ENCODE measurements around the gene FANK1. TPM values are rescaled to one million over a fixed set of nuclear protein-coding genes. Genes with fewer than 3 reads are reported as not detected.
A peak's percentile ranks its signal among the peaks of the same experiment; 100 is the strongest.

Gene FANK1
- polyA plus RNA-seq, 4 donors, result 1.5 to 4.0 (median 2.8) TPM

- Histone ChIP-seq H3K9me3 (ENCODE audit: control insufficient read depth in 2 of 2, insufficient read depth in 1 of 2, low read depth in 1 of 2, low read length in 1 of 2) (no peaks in the 10 kb centered on the region), H3K27ac (ENCODE audit: low read depth in 1 of 3, low read length in 2 of 3) (no peak overlapping the region), H3K4me1 (ENCODE audit: control insufficient read depth in 3 of 3, insufficient read depth in 2 of 3, low read depth in 1 of 3, low read length in 2 of 3) (no peaks in the 10 kb centered on the region), H3K36me3 (ENCODE audit: control insufficient read depth in 3 of 3, insufficient read depth in 2 of 3, low read depth in 1 of 3, low read length in 3 of 3) (peaks cover 2 to 17% (median 8%) of the 10 kb centered on the region in 3 donors), H3K4me3 (ENCODE audit: low read depth in 1 of 3, low read length in 3 of 3) (no peak overlapping the region), H3K27me3 (ENCODE audit: control insufficient read depth in 3 of 3, insufficient read depth in 3 of 3, low read length in 3 of 3) (no peaks in the 10 kb centered on the region)
- DNase-seq (no peak), FAIRE-seq (no peak)
- 63 to 88% (median 69%) methylated on average over 2 of the region's 2 CpGs for WGBS, 3 donors
These were observed 39.1 kb upstream of the FANK1 start for GRCh38 chr10:125857185-125857760.

GRCh38 chr10:125859128-125859817 lies 37.1 kb upstream of the FANK1 start:
- H3K27me3 ChIP-seq (ENCODE audit: control insufficient read depth in 3 of 3, insufficient read depth in 3 of 3, low read length in 3 of 3), result no peaks in the 10 kb centered on the region
- FAIRE-seq (no peak), DNase-seq (no peak)
- H3K36me3 ChIP-seq (ENCODE audit: control insufficient read depth in 3 of 3, insufficient read depth in 2 of 3, low read depth in 1 of 3, low read length in 3 of 3), result peaks cover 2 to 18% (median 5%) of the 10 kb centered on the region in 3 donors
- H3K4me1 ChIP-seq (ENCODE audit: control insufficient read depth in 3 of 3, insufficient read depth in 2 of 3, low read depth in 1 of 3, low read length in 2 of 3), result no peaks in the 10 kb centered on the region
- no peak overlapping the region for H3K4me3 ChIP-seq (ENCODE audit: low read depth in 1 of 3, low read length in 3 of 3)
- H3K27ac ChIP-seq (ENCODE audit: low read depth in 1 of 3, low read length in 2 of 3), result no peak overlapping the region
- 88 to 90% (median 88%) methylated on average over 4 of the region's 4 CpGs for WGBS, 3 donors
- no peaks in the 10 kb centered on the region for H3K9me3 ChIP-seq (ENCODE audit: control insufficient read depth in 2 of 2, insufficient read depth in 1 of 2, low read depth in 1 of 2, low read length in 1 of 2)

GRCh38 chr10:125865120-125865519 lies 31.2 kb upstream of the FANK1 start:
- no peak for FAIRE-seq
- Histone ChIP-seq H3K4me3 (ENCODE audit: low read depth in 1 of 3, low read length in 3 of 3) (no peak overlapping the region), H3K9me3 (ENCODE audit: control insufficient read depth in 2 of 2, insufficient read depth in 1 of 2, low read depth in 1 of 2, low read length in 1 of 2) (no peaks in the 10 kb centered on the region), H3K27ac (ENCODE audit: low read depth in 1 of 3, low read length in 2 of 3) (no peak overlapping the region), H3K36me3 (ENCODE audit: control insufficient read depth in 3 of 3, insufficient read depth in 2 of 3, low read depth in 1 of 3, low read length in 3 of 3) (peaks cover 2 to 24% (median 4%) of the 10 kb centered on the region in 3 donors), H3K27me3 (ENCODE audit: control insufficient read depth in 3 of 3, insufficient read depth in 3 of 3, low read length in 3 of 3) (no peaks in the 10 kb centered on the region), H3K4me1 (ENCODE audit: control insufficient read depth in 3 of 3, insufficient read depth in 2 of 3, low read depth in 1 of 3, low read length in 2 of 3) (no peaks in the 10 kb centered on the region)
- no peak for DNase-seq
- WGBS, 3 donors, result 80 to 90% (median 86%) methylated on average over 3 of the region's 3 CpGs

- Histone ChIP-seq H3K4me1 (ENCODE audit: control insufficient read depth in 3 of 3, insufficient read depth in 2 of 3, low read depth in 1 of 3, low read length in 2 of 3) (no peaks in the 10 kb centered on the region), H3K27ac (ENCODE audit: low read depth in 1 of 3, low read length in 2 of 3) (no peak overlapping the region), H3K4me3 (ENCODE audit: low read depth in 1 of 3, low read length in 3 of 3) (no peak overlapping the region), H3K9me3 (ENCODE audit: control insufficient read depth in 2 of 2, insufficient read depth in 1 of 2, low read depth in 1 of 2, low read length in 1 of 2) (no peaks in the 10 kb centered on the region), H3K36me3 (ENCODE audit: control insufficient read depth in 3 of 3, insufficient read depth in 2 of 3, low read depth in 1 of 3, low read length in 3 of 3) (peaks cover 2 to 22% (median 4%) of the 10 kb centered on the region in 3 donors), H3K27me3 (ENCODE audit: control insufficient read depth in 3 of 3, insufficient read depth in 3 of 3, low read length in 3 of 3) (no peaks in the 10 kb centered on the region)
- WGBS, 3 donors, result 90 to 94% (median 92%) methylated on average over 7 of the region's 7 CpGs
- no peak for FAIRE-seq
- DNase-seq, result peak in 1 of 2 donors; percentile 44
These were observed 29.8 kb upstream of the FANK1 start for GRCh38 chr10:125866421-125867029.

GRCh38 chr10:125868372-125868975 lies 27.9 kb upstream of the FANK1 start:
- Histone ChIP-seq H3K9me3 (ENCODE audit: control insufficient read depth in 2 of 2, insufficient read depth in 1 of 2, low read depth in 1 of 2, low read length in 1 of 2) (no peaks in the 10 kb centered on the region), H3K27me3 (ENCODE audit: control insufficient read depth in 3 of 3, insufficient read depth in 3 of 3, low read length in 3 of 3) (no peaks in the 10 kb centered on the region), H3K4me3 (ENCODE audit: low read depth in 1 of 3, low read length in 3 of 3) (no peak overlapping the region), H3K27ac (ENCODE audit: low read depth in 1 of 3, low read length in 2 of 3) (no peak overlapping the region), H3K4me1 (ENCODE audit: control insufficient read depth in 3 of 3, insufficient read depth in 2 of 3, low read depth in 1 of 3, low read length in 2 of 3) (no peaks in the 10 kb centered on the region), H3K36me3 (ENCODE audit: control insufficient read depth in 3 of 3, insufficient read depth in 2 of 3, low read depth in 1 of 3, low read length in 3 of 3) (peaks cover 2 to 21% (median 4%) of the 10 kb centered on the region in 3 donors)
- peak; percentile 63 to 65 for DNase-seq
- WGBS, 3 donors, result 37 to 61% (median 42%) methylated on average over 7 of the region's 7 CpGs
- no peak for FAIRE-seq

- Histone ChIP-seq H3K36me3 (ENCODE audit: control insufficient read depth in 3 of 3, insufficient read depth in 2 of 3, low read depth in 1 of 3, low read length in 3 of 3) (peaks cover 0 to 6% (median 0%) of the 10 kb centered on the region in 3 donors), H3K27me3 (ENCODE audit: control insufficient read depth in 3 of 3, insufficient read depth in 3 of 3, low read length in 3 of 3) (no peaks in the 10 kb centered on the region), H3K9me3 (ENCODE audit: control insufficient read depth in 2 of 2, insufficient read depth in 1 of 2, low read depth in 1 of 2, low read length in 1 of 2) (peaks cover 0 to 4% of the 10 kb centered on the region in 2 donors), H3K27ac (ENCODE audit: low read depth in 1 of 3, low read length in 2 of 3) (no peak overlapping the region), H3K4me1 (ENCODE audit: control insufficient read depth in 3 of 3, insufficient read depth in 2 of 3, low read depth in 1 of 3, low read length in 2 of 3) (no peaks in the 10 kb centered on the region), H3K4me3 (ENCODE audit: low read depth in 1 of 3, low read length in 3 of 3) (no peak overlapping the region)
- 71 to 86% (median 85%) methylated on average over 4 of the region's 4 CpGs for WGBS, 3 donors
- DNase-seq (no peak), FAIRE-seq (no peak)
These were observed 25.0 kb upstream of the FANK1 start for GRCh38 chr10:125871338-125871737.

- Histone ChIP-seq H3K27ac (ENCODE audit: low read depth in 1 of 3, low read length in 2 of 3) (no peak overlapping the region), H3K4me3 (ENCODE audit: low read depth in 1 of 3, low read length in 3 of 3) (no peak overlapping the region), H3K27me3 (ENCODE audit: control insufficient read depth in 3 of 3, insufficient read depth in 3 of 3, low read length in 3 of 3) (no peaks in the 10 kb centered on the region), H3K9me3 (ENCODE audit: control insufficient read depth in 2 of 2, insufficient read depth in 1 of 2, low read depth in 1 of 2, low read length in 1 of 2) (peaks cover 0 to 10% of the 10 kb centered on the region in 2 donors), H3K4me1 (ENCODE audit: control insufficient read depth in 3 of 3, insufficient read depth in 2 of 3, low read depth in 1 of 3, low read length in 2 of 3) (no peaks in the 10 kb centered on the region), H3K36me3 (ENCODE audit: control insufficient read depth in 3 of 3, insufficient read depth in 2 of 3, low read depth in 1 of 3, low read length in 3 of 3) (peaks cover 0 to 3% (median 0%) of the 10 kb centered on the region in 3 donors)
- DNase-seq (no peak), FAIRE-seq (no peak)
- WGBS, 3 donors, result 83 to 85% (median 83%) methylated on average over 11 of the region's 11 CpGs
These were observed 17.2 kb upstream of the FANK1 start for GRCh38 chr10:125878957-125879835.

- no peaks in the 10 kb centered on the region for H3K27me3 ChIP-seq (ENCODE audit: control insufficient read depth in 3 of 3, insufficient read depth in 3 of 3, low read length in 3 of 3)
- no peak for FAIRE-seq
- no peaks in the 10 kb centered on the region for H3K4me1 ChIP-seq (ENCODE audit: control insufficient read depth in 3 of 3, insufficient read depth in 2 of 3, low read depth in 1 of 3, low read length in 2 of 3)
- no peak overlapping the region for H3K27ac ChIP-seq (ENCODE audit: low read depth in 1 of 3, low read length in 2 of 3)
- no peak for DNase-seq
- H3K4me3 ChIP-seq (ENCODE audit: low read depth in 1 of 3, low read length in 3 of 3), result no peak overlapping the region
- 66 to 82% (median 81%) methylated on average over 6 of the region's 6 CpGs for WGBS, 3 donors
- peaks cover 0 to 3% (median 0%) of the 10 kb centered on the region in 3 donors for H3K36me3 ChIP-seq (ENCODE audit: control insufficient read depth in 3 of 3, insufficient read depth in 2 of 3, low read depth in 1 of 3, low read length in 3 of 3)
- peaks cover 0 to 10% of the 10 kb centered on the region in 2 donors for H3K9me3 ChIP-seq (ENCODE audit: control insufficient read depth in 2 of 2, insufficient read depth in 1 of 2, low read depth in 1 of 2, low read length in 1 of 2)
These were observed 15.6 kb upstream of the FANK1 start for GRCh38 chr10:125880719-125881118.
